Body of pancreas (tissue), 4 donors: ENCODE measurements around the gene ADGRV1. TPM values are rescaled to one million over a fixed set of nuclear protein-coding genes. Genes with fewer than 3 reads are reported as not detected.
A peak's percentile ranks its signal among the peaks of the same experiment; 100 is the strongest.

Source experiments
- ATAC-seq: fragments of 150-250 bp; one replicate; pipeline ENCODE4 v1.9.1; 2016
- DNase-seq, 4 donors: peaks; one replicate each; pipeline ENCODE4 v3.0.0-alpha.2; 2019
- H3K27ac ChIP-seq, 4 donors: fragments of 200-600 bp; sonication (generic); 1 replicate in 3 of 4; 2 replicates in 1 of 4; pipeline versions ENCODE4 v1.5.1 to v1.6.1; 2016 to 2019; ENCODE audit warnings: mild to moderate bottlenecking in 1 of 4, mixed read lengths in 1 of 4, moderate library complexity in 1 of 4
- H3K27me3 ChIP-seq, 2 donors: fragments of 200-600 bp; sonication (generic); one replicate each; pipeline ENCODE4 v1.6.0; 2016; ENCODE audit warnings: mild to moderate bottlenecking in 1 of 2
- H3K36me3 ChIP-seq, 2 donors: fragments of 200-600 bp; sonication (generic); replicated peaks in 1 of 2; 2 replicates each; pipeline ENCODE4 v1.5.1; 2016; ENCODE audit warnings: low read depth in 2 of 2; ENCODE audit not compliant: insufficient read depth in 1 of 2
- H3K4me1 ChIP-seq: fragments of 200-600 bp; sonication (generic); one replicate; pipeline ENCODE4 v1.6.0; 2016
- H3K4me3 ChIP-seq, 2 donors: fragments of 200-600 bp; sonication (generic); 1 replicate in 1 of 2; 2 replicates in 1 of 2; pipeline ENCODE4 v1.5.1; 2016 to 2019
- H3K9me3 ChIP-seq, 3 donors: fragments of 200-600 bp; sonication (generic); 1 replicate in 2 of 3; 2 replicates in 1 of 3; pipeline ENCODE4 v1.5.1; 2016
- CTCF ChIP-seq, 7 experiments: fragments of 450-650 bp in 4 of 7; fragments of 200-600 bp in 3 of 7; sonication (generic) in 3 of 7; IDR thresholded peaks; one replicate each; pipeline ENCODE4 v1.5.1; 2016 to 2019; ENCODE audit warnings: antibody characterized with exemption in 7 of 7
- POLR2A ChIP-seq, 3 donors: fragments of 450-650 bp; IDR thresholded peaks; one replicate each; pipeline ENCODE4 v1.6.1; 2016; ENCODE audit warnings: antibody characterized with exemption in 3 of 3, mild to moderate bottlenecking in 2 of 3
- WGBS, 2 donors: methylation state at CpG; one replicate each; pipeline ENCODE4 v1.1.5; 2017; 5-methylcytosine and 5-hydroxymethylcytosine counted together
- intact Hi-C: fragments of 100-400 bp; cut with DNase I; formaldehyde crosslinking; loops from one replicate; pipeline ENCODE4 v1.15.1; 2023
- total RNA-seq, 2 donors: library from RNA; depleted of rRNA; stranded (reverse); fragments of >200 nt; gene quantifications; one replicate each; pipeline ENCODE4 v1.1.0, GENCODE V29; 2016

Gene ADGRV1
- total RNA-seq, 2 donors from 2014 or later, result 19.2 to 21.4 TPM

GRCh38 chr5:91150234-91150633 is 591.6 kb downstream of the ADGRV1 start:
- H3K27ac ChIP-seq, result no peak overlapping the region

DNA sequence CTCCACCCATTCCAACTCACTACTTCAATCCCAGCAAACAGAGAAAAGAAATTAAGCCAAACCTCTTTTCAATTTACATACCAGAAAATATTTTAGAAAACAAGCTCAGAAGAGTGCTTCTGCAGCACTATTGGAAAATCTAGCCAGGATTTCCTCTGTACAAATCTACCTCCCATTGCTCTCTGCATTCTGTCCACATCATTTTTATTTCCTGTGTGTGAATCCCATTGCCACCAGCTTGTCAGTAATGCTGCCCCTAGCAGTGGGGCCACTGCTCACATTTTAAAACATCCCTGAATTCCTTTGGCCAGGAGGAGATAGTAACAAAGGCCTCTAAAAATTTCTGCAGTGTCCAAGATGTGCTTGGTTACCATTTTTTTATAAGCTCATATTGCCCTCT is 592.0 kb downstream of the ADGRV1 start:
- Histone ChIP-seq H3K4me1 (peaks cover 9% of the 10 kb centered on the region), H3K36me3 (no peaks in the 10 kb centered on the region), H3K4me3 (no peak overlapping the region), H3K27me3 (no peaks in the 10 kb centered on the region), H3K27ac (no peak overlapping the region), H3K9me3 (no peaks in the 10 kb centered on the region)
- TF ChIP-seq CTCF (IDR thresholded peaks at IDR 0.05) (no peak), POLR2A (IDR thresholded peaks at IDR 0.05) (no peak)
- intact Hi-C loops, result no loop called here
- ATAC-seq (no peak), DNase-seq (no peak)

More at GRCh38 chr5:91150234-91150633, 591.6 kb downstream of the ADGRV1 start:
- WGBS, 2 donors, result 77 to 91% methylated on average over 1 of the region's 1 CpG
- DNase-seq (no peak), ATAC-seq (no peak)
- Histone ChIP-seq H3K36me3 (no peaks in the 10 kb centered on the region), H3K27me3 (no peaks in the 10 kb centered on the region), H3K4me1 (peaks cover 13% of the 10 kb centered on the region), H3K4me3 (no peak overlapping the region), H3K9me3 (no peaks in the 10 kb centered on the region)
- no peak for TF ChIP-seq POLR2A (IDR thresholded peaks at IDR 0.05)
- TF ChIP-seq CTCF (IDR thresholded peaks at IDR 0.05), result no peak
- intact Hi-C loops, result no loop called here

GRCh38 chr5:91151947-91152346 is 593.4 kb downstream of the ADGRV1 start:
- no peaks in the 10 kb centered on the region for H3K36me3 ChIP-seq
- TF ChIP-seq POLR2A (IDR thresholded peaks at IDR 0.05), result no peak
- TF ChIP-seq CTCF (IDR thresholded peaks at IDR 0.05), result no peak
- 50 to 58% methylated on average over 2 of the region's 2 CpGs for WGBS, 2 donors
- H3K27me3 ChIP-seq, result no peaks in the 10 kb centered on the region
- peaks cover 7% of the 10 kb centered on the region for H3K4me1 ChIP-seq
- peak overlapping the region in 1 of 4 donors; percentile 0 for H3K27ac ChIP-seq
- H3K4me3 ChIP-seq, result no peak overlapping the region
- intact Hi-C loops, result no loop called here
- ATAC-seq (peak; percentile 91), DNase-seq (peak; percentile 47 to 77 (median 66))
- no peaks in the 10 kb centered on the region for H3K9me3 ChIP-seq

GRCh38 chr5:91154338-91154737 is 595.7 kb downstream of the ADGRV1 start:
- WGBS, 2 donors, result 97 to 99% methylated on average over 9 of the region's 9 CpGs
- DNase-seq (no peak), ATAC-seq (no peak)
- peaks cover 7% of the 10 kb centered on the region for H3K4me1 ChIP-seq
- intact Hi-C loops, result no loop called here
- no peaks in the 10 kb centered on the region for H3K36me3 ChIP-seq
- H3K27ac ChIP-seq, result no peak overlapping the region
- TF ChIP-seq CTCF (IDR thresholded peaks at IDR 0.05) (no peak), POLR2A (IDR thresholded peaks at IDR 0.05) (no peak)
- H3K9me3 ChIP-seq, result no peaks in the 10 kb centered on the region
- no peak overlapping the region for H3K4me3 ChIP-seq
- no peaks in the 10 kb centered on the region for H3K27me3 ChIP-seq

DNA sequence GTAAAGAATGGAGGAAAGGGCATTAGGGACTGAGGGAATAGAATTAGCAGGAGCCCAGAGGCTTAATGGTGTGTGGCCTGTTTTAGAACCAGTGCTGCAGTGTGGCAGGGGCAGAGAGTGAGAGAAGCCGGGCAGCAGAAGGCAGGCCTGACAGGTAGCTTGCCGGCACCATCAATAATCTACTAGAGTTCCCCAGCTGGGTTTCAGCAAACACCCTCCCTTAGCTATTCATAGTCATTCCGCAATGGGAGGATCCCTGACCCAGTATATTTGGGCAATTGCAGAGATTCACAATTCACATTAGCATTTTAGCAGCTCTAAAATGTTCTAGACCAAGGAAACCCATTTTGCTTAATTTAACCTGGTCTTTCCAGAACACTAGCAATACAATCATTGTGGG is 596.7 kb downstream of the ADGRV1 start:
- ATAC-seq (peak; percentile 37), DNase-seq (no peak)
- WGBS, 2 donors, result 74 to 75% methylated on average over 3 of the region's 3 CpGs
- no peaks in the 10 kb centered on the region for H3K9me3 ChIP-seq
- intact Hi-C loops, result no loop called here
- TF ChIP-seq CTCF (IDR thresholded peaks at IDR 0.05) (no peak), POLR2A (IDR thresholded peaks at IDR 0.05) (no peak)
- no peak overlapping the region for H3K27ac ChIP-seq
- peaks cover 7% of the 10 kb centered on the region for H3K4me1 ChIP-seq
- no peaks in the 10 kb centered on the region for H3K36me3 ChIP-seq
- H3K4me3 ChIP-seq, result no peak overlapping the region
- H3K27me3 ChIP-seq, result no peaks in the 10 kb centered on the region
